Brain microvascular endothelial cell (primary cell): Measurements from ENCODE around the gene LRCOL1.

Source experiments
- DNase-seq: peaks from one replicate; pipeline ENCODE4 v3.0.0-alpha.2; 2020
- H3K27ac ChIP-seq: fragments of 250-450 bp; sonication (Bioruptor Pico); 2 replicates; pipeline ENCODE4 v1.5.1; 2020; ENCODE audit warnings: mild to moderate bottlenecking, moderate library complexity
- H3K27me3 ChIP-seq: fragments of 250-450 bp; sonication (Bioruptor Pico); replicated peaks from 2 replicates; pipeline ENCODE4 v1.5.1; 2020; ENCODE audit warnings: mild to moderate bottlenecking
- H3K36me3 ChIP-seq: fragments of 250-450 bp; sonication (Bioruptor Pico); replicated peaks from 2 replicates; pipeline ENCODE4 v1.5.1; 2020; ENCODE audit warnings: mild to moderate bottlenecking
- H3K4me3 ChIP-seq: 2 replicates; pipeline ENCODE4 v1.5.1; 2011; ENCODE audit warnings: low read depth, mild to moderate bottlenecking, control low read depth, low read length, moderate library complexity
- CTCF ChIP-seq: IDR thresholded peaks from 2 replicates; pipeline ENCODE4 v1.5.1; 2011; ENCODE audit warnings: low read depth, mild to moderate bottlenecking, moderate library complexity, low read length, control low read depth, inconsistent platforms; ENCODE audit errors: missing control alignments
- in situ Hi-C: cut with HindIII; loops from 2 replicates; pipeline ENCODE4 v1.10.0; 2017; ENCODE audit warnings: low sequenced_read_pairs, low pct_ligation_motif_present

The LRCOL1 gene

GRCh38 chr12:132610051-132610759, at the start of gene LRCOL1:
Gene LRCOL1, minus strand, starts transcription at chr12:132610582. Its CDS starts 4,331 bp downstream, at chr12:132606251.
- H3K36me3 ChIP-seq = no peaks in the 10 kb centered on the region

GRCh38 chr12:132660052-132660451, 49.7 kb upstream of the LRCOL1 start:
- TF ChIP-seq CTCF = no peak
- in situ Hi-C loops = no loop called here
- Histone ChIP-seq H3K27ac (no peak overlapping the region), H3K4me3 (no peak overlapping the region), H3K27me3 (no peaks in the 10 kb centered on the region), H3K36me3 (peaks cover 30% of the 10 kb centered on the region)
- no peak for DNase-seq

More at GRCh38 chr12:132610051-132610759, at the start of gene LRCOL1:
- H3K27ac ChIP-seq = no peak within 1 kb of the TSS
- TF ChIP-seq CTCF = no peak
- H3K4me3 ChIP-seq = peak within 1 kb of the TSS; percentile 33
- in situ Hi-C loops = no loop called here
- peaks cover 22% of the 10 kb centered on the region for H3K27me3 ChIP-seq
- peak; percentile 90 for DNase-seq

- Histone ChIP-seq H3K27ac (no peak overlapping the region), H3K27me3 (no peaks in the 10 kb centered on the region), H3K4me3 (no peak overlapping the region), H3K36me3 (peaks cover 28% of the 10 kb centered on the region)
- DNase-seq = no peak
- TF ChIP-seq CTCF = no peak
- in situ Hi-C loops = no loop called here
These were observed 48.8 kb upstream of the LRCOL1 start for GRCh38 chr12:132659146-132659545.

GRCh38 chr12:132658149-132658894, 47.9 kb upstream of the LRCOL1 start:
- no peak for TF ChIP-seq CTCF
- Histone ChIP-seq H3K27me3 (no peaks in the 10 kb centered on the region), H3K36me3 (peaks cover 25% of the 10 kb centered on the region), H3K4me3 (no peak overlapping the region), H3K27ac (no peak overlapping the region)
- in situ Hi-C loops = no loop called here
- DNase-seq = no peak

- H3K36me3 ChIP-seq = peaks cover 25% of the 10 kb centered on the region
These were observed 46.8 kb upstream of the LRCOL1 start for GRCh38 chr12:132657004-132657727.

More at GRCh38 chr12:132657004-132657727, 46.8 kb upstream of the LRCOL1 start:
- Histone ChIP-seq H3K27me3 (no peaks in the 10 kb centered on the region), H3K27ac (no peak overlapping the region), H3K4me3 (no peak overlapping the region)
- DNase-seq = no peak
- no peak for TF ChIP-seq CTCF
- in situ Hi-C loops = no loop called here
